ENCODE data around the gene TMIE. TPM values are rescaled to one million over a fixed set of nuclear protein-coding genes. Genes with fewer than 3 reads are reported as not detected.

TMIE gene
- total and polyA plus RNA-seq, 2 of the 8 experiments (the other 6 are each of a cell fraction or from before 2014, with no cell fraction given): 0.45 to 0.67 TPM

- Histone ChIP-seq H3K27ac (ENCODE audit: low read depth, low read length) (no peak overlapping the region), H2BK5ac (ENCODE audit: low read depth, low read length) (no peak overlapping the region)
These were observed 10.1 kb downstream of the TMIE start for GRCh38 chr3:46711305-46711704.

More at GRCh38 chr3:46711305-46711704, 10.1 kb downstream of the TMIE start:
- no peak overlapping the region for H2AFZ ChIP-seq (ENCODE audit: low read length)
- no peaks in the 10 kb centered on the region for H3K79me2 ChIP-seq (ENCODE audit: control insufficient read depth in 1 of 2, insufficient read depth in 2 of 2, low read length in 2 of 2)
- CTCF ChIA-PET (ENCODE audit: partially characterized antibody): interaction anchor here (0.9 to 6.5 kb wide), 7 partner anchors 16 to 405 kb away, joined by 3 to 91 read pairs (median 4); no protein-coding TSS in a partner anchor
- H3K79me1 ChIP-seq (ENCODE audit: low read depth, low read length): no peaks in the 10 kb centered on the region
- H3K9ac ChIP-seq (replicated peaks in 1 of 4; ENCODE audit: extremely low read depth in 1 of 4, low read depth in 3 of 4, low read length in 3 of 4): no peak overlapping the region
- DNase-seq (ENCODE audit: low read depth in 1 of 2, low spot score in 2 of 2) (no peak), FAIRE-seq (no peak)
- H4K5ac ChIP-seq (ENCODE audit: insufficient read length, low read depth, low read length): no peak overlapping the region
- H2AK5ac ChIP-seq (ENCODE audit: low read depth, low read length): no peak overlapping the region
- H3K14ac ChIP-seq (ENCODE audit: insufficient read length): no peak overlapping the region
- H2BK120ac ChIP-seq (replicated peaks; ENCODE audit: low read depth, low read length): no peak overlapping the region
- H2BK20ac ChIP-seq (ENCODE audit: low read length): no peak overlapping the region
- no peak overlapping the region for H2BK12ac ChIP-seq (ENCODE audit: low read depth, low read length)
- 82% methylated on average over 2 of the region's 2 CpGs; no CpG with 5 or more reads in 1 of the 2 experiments for WGBS, 2 experiments (ENCODE audit: extremely low coverage in 1 of 2, insufficient coverage in 1 of 2, insufficient read length in 1 of 2, insufficient replicate concordance in 2 of 2, low coverage in 1 of 2, low lambda C conversion rate in 2 of 2, missing lambda C conversion rate in 1 of 2)
- no peaks in the 10 kb centered on the region; a peak in 2 of 7 replicates for H3K27me3 ChIP-seq (replicated peaks in 1 of 4; ENCODE audit: control insufficient read depth in 3 of 4, extremely low read depth in 1 of 4, insufficient read depth in 3 of 4, low read length in 3 of 4)
- no peak overlapping the region for H3K4me2 ChIP-seq (ENCODE audit: insufficient read depth in 1 of 2, low read depth in 2 of 2, low read length in 2 of 2)
- H3K9me3 ChIP-seq (ENCODE audit: insufficient read depth in 2 of 2, low read depth in 1 of 2, low read length in 1 of 2): no peaks in the 10 kb centered on the region
- H4K8ac ChIP-seq (ENCODE audit: extremely low read depth, insufficient read depth, low read length): no peak overlapping the region
- H3K4me1 ChIP-seq (replicated peaks in 1 of 4; ENCODE audit: control insufficient read depth in 3 of 4, insufficient read depth in 4 of 4, low read length in 3 of 4): peaks cover 0 to 6% (median 0%) of the 10 kb centered on the region in 4 experiments; a peak in 1 of 7 replicates
- no peak overlapping the region for H3K18ac ChIP-seq (ENCODE audit: extremely low read depth, low read length)
- H3K23ac ChIP-seq (ENCODE audit: insufficient read length): no peak overlapping the region
- H4K91ac ChIP-seq (replicated peaks; ENCODE audit: insufficient read length, low read length): no peak overlapping the region
- no peak for TF ChIP-seq MAX (IDR thresholded peaks at IDR 0.05)
- TF ChIP-seq CTCF (IDR thresholded peaks at IDR 0.05; ENCODE audit: control extremely low read depth in 1 of 3, insufficient read depth in 1 of 3, low read depth in 1 of 3, low read length in 3 of 3): no peak
- TF ChIP-seq CEBPB (IDR thresholded peaks at IDR 0.05; ENCODE audit: low read depth, low read length): no peak
- no peaks in the 10 kb centered on the region for H3K36me3 ChIP-seq (ENCODE audit: control insufficient read depth in 2 of 4, insufficient read depth in 4 of 4, low read length in 3 of 4)
- H4K20me1 ChIP-seq (replicated peaks in 1 of 2; ENCODE audit: control insufficient read depth in 1 of 2, insufficient read depth in 2 of 2, low read length in 2 of 2): peaks cover 0 to 3% of the 10 kb centered on the region in 2 experiments
- no peaks in the 10 kb centered on the region for H3K23me2 ChIP-seq (ENCODE audit: low read depth, low read length)
- no peak overlapping the region for H2BK15ac ChIP-seq (ENCODE audit: low read length)
- POLR2A ChIA-PET (ENCODE audit: partially characterized antibody): no interaction called here
- H3K4me3 ChIP-seq (ENCODE audit: extremely low read depth in 1 of 4, insufficient read depth in 2 of 4, low read depth in 3 of 4, low read length in 4 of 4): no peak overlapping the region
- H3K56ac ChIP-seq (replicated peaks; ENCODE audit: insufficient read length, low read depth, low read length): no peak overlapping the region
- no peak overlapping the region for H3K4ac ChIP-seq (replicated peaks; ENCODE audit: insufficient read length, low read depth, low read length)
